Measurements from ENCODE around the gene ISY1. TPM values are rescaled to one million over a fixed set of nuclear protein-coding genes. Genes with fewer than 3 reads are reported as not detected.

The ISY1 gene
- total and polyA plus RNA-seq, 2 of the 4 experiments (the other 2 are of a cell fraction) = 28.5 to 31.5 TPM

DNA sequence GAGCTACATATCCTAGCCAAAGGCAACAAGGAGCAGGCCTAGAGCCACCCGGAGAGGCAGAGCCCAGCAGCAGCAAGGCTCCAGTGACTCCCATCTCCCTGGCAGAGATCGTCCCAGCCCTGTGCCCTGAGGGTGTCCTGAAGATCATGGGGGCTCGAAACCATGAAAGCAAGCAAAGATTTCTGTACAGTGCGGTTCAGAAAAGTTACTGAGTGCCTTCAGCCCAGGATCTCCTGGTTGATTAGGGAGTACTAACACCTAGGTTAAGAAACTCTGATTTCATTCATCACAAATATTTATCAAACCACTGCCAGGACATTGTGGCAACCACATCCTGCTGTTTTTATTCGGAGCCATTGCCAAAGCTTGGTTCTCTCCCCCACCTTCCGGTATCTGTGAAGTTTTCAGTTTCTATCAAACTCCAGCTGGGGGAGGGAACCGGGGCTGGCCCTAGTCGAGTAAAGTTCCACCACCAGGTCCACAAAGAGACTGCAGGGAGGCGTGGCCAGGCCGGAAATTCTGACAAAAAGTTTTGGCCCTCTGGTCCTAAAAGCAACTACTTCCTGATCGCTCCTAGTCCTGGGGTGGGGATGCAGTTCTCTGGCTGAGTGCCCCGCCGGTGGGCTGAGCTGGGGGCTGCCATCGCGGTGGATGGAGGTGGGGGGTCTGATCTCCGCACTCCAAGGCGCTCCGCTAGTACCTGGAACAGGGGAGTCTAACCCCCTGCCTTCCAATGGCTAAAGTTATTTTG, 40.4 kb downstream of the ISY1 start:
- Histone ChIP-seq H2AK9ac (replicated peaks; ENCODE audit: low read depth, low read length, poor library complexity) (peak overlapping the region; percentile 95), H3K56ac (ENCODE audit: extremely low read depth, insufficient read depth, low read length) (peak overlapping the region; percentile 53), H3K4me3 (ENCODE audit: insufficient read depth, low read depth, low read length) (peak overlapping the region; percentile 62), H4K91ac (ENCODE audit: insufficient read depth, low read depth, low read length) (peak overlapping the region; percentile 73), H3K23ac (ENCODE audit: low read depth, low read length) (peak overlapping the region; percentile 94), H3K18ac (ENCODE audit: low read depth, low read length) (peak overlapping the region; percentile 21), H4K20me1 (ENCODE audit: insufficient read depth, low read length) (peaks cover 50% of the 10 kb centered on the region), H3K9me1 (ENCODE audit: insufficient read depth, low read length) (peaks cover 26% of the 10 kb centered on the region), H4K8ac (ENCODE audit: low read depth in 2 of 2, low read length in 2 of 2) (peak overlapping the region in 1 of 2 experiments; percentile 69; a peak in 3 of 4 replicates), H4K5ac (ENCODE audit: low read depth, low read length) (peak overlapping the region; percentile 20), H3K4ac (ENCODE audit: low read depth, low read length) (peak overlapping the region; percentile 77), H2AK5ac (ENCODE audit: low read depth, low read length) (peak overlapping the region; percentile 91; the same call in 1 of the 2 replicates), H2BK15ac (ENCODE audit: low read depth, low read length) (peak overlapping the region; percentile 48; the same call in 1 of the 3 replicates), H3K9ac (ENCODE audit: low read depth, low read length) (peak overlapping the region; percentile 87), H2BK120ac (ENCODE audit: low read depth, low read length) (peak overlapping the region; percentile 51), H3K14ac (replicated peaks; ENCODE audit: low read depth, low read length) (peak overlapping the region; percentile 98), H2BK5ac (ENCODE audit: low read depth, low read length, poor library complexity, severe bottlenecking) (peak overlapping the region; percentile 47), H3K4me1 (ENCODE audit: control insufficient read depth, insufficient read depth, low read length) (peaks cover 24% of the 10 kb centered on the region), H2AFZ (replicated peaks; ENCODE audit: low read length, poor library complexity) (peak overlapping the region; percentile 94), H3K27me3 (ENCODE audit: control insufficient read depth, insufficient read depth, low read length) (no peaks in the 10 kb centered on the region), H3K27ac (ENCODE audit: insufficient read depth, low read length) (peak overlapping the region; percentile 75), H3K79me1 (ENCODE audit: low read depth in 1 of 2, low read length in 2 of 2) (peaks cover 17 to 54% of the 10 kb centered on the region in 2 experiments), H3K36me3 (ENCODE audit: control insufficient read depth, insufficient read depth, low read length) (peaks cover 6% of the 10 kb centered on the region), H3K4me2 (ENCODE audit: low read depth, low read length) (peak overlapping the region; percentile 79), H3K9me3 (ENCODE audit: control insufficient read depth, insufficient read depth, low read length) (no peaks in the 10 kb centered on the region), H2BK20ac (ENCODE audit: low read depth, low read length) (peak overlapping the region; percentile 18; the same call in 1 of the 2 replicates)
- ChIA-PET POLR2A (ENCODE audit: unreplicated experiment) (no interaction called here), CTCF (interaction anchor here (1.3 kb wide), 1 partner anchor 150 kb away, joined by 5 read pairs; no protein-coding TSS in a partner anchor)
- intact Hi-C loops (cut with micrococcal nuclease) (no loop called here), in situ Hi-C loops (cut with MboI; ENCODE audit: low sequenced_read_pairs) (no loop called here), dilution Hi-C loops (cut with HindIII; ENCODE audit: low sequenced_read_pairs, unreplicated experiment) (no loop called here)
- DNase-seq (peak; percentile 86), ATAC-seq (ENCODE audit: low read depth) (peak; percentile 56)
- TF ChIP-seq MAZ (IDR thresholded peaks at IDR 0.05; ENCODE audit: borderline replicate concordance, low read depth, low read length) (peak; percentile 42; the same call in 1 of the 2 replicates), NFE2L2 (IDR thresholded peaks at IDR 0.05; ENCODE audit: low read depth, low read length) (no peak), CEBPB (IDR thresholded peaks at IDR 0.05; ENCODE audit: low read depth, low read length) (peak; percentile 30), RAD21 (IDR thresholded peaks at IDR 0.05; ENCODE audit: low read length) (peak; percentile 7; the same call in 1 of the 2 replicates), POLR2A (IDR thresholded peaks at IDR 0.05; ENCODE audit: low read depth, low read length) (peak; percentile 58; the same call in 1 of the 2 replicates), CTCF (conservative IDR thresholded peaks at IDR 0.05; ENCODE audit: low read depth, low read length) (0 out of 2 replicates have a peak, but pooled peaks have one; percentile 9), FOS (IDR thresholded peaks at IDR 0.05; ENCODE audit: low read depth, low read length) (no peak), RCOR1 (IDR thresholded peaks at IDR 0.05; ENCODE audit: insufficient replicate concordance, low read length) (peak; percentile 24), MXI1 (IDR thresholded peaks at IDR 0.05; ENCODE audit: borderline replicate concordance, low read depth, low read length) (0 out of 2 replicates have a peak, but pooled peaks have one; percentile 56)
- BruUV-seq (replicated peaks) = no TSS peak
- 0% methylated on average over 2 of the region's 18 CpGs; no CpG with 5 or more reads in 1 of the 2 experiments for WGBS, 2 experiments (ENCODE audit: extremely low coverage in 2 of 2, insufficient read length in 1 of 2)
